C1 segment of cervical spinal cord (tissue), 14 donors: Measurements from ENCODE around the gene CPNE9.

ENCODE experiments used
- DNase-seq, 14 donors: peaks; one replicate each; lab custom pipeline; 2025; lab: John Stamatoyannopoulos, UW

Gene CPNE9, protein sequence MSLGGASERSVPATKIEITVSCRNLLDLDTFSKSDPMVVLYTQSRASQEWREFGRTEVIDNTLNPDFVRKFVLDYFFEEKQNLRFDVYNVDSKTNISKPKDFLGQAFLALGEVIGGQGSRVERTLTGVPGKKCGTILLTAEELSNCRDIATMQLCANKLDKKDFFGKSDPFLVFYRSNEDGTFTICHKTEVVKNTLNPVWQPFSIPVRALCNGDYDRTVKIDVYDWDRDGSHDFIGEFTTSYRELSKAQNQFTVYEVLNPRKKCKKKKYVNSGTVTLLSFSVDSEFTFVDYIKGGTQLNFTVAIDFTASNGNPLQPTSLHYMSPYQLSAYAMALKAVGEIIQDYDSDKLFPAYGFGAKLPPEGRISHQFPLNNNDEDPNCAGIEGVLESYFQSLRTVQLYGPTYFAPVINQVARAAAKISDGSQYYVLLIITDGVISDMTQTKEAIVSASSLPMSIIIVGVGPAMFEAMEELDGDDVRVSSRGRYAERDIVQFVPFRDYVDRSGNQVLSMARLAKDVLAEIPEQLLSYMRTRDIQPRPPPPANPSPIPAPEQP

DNA sequence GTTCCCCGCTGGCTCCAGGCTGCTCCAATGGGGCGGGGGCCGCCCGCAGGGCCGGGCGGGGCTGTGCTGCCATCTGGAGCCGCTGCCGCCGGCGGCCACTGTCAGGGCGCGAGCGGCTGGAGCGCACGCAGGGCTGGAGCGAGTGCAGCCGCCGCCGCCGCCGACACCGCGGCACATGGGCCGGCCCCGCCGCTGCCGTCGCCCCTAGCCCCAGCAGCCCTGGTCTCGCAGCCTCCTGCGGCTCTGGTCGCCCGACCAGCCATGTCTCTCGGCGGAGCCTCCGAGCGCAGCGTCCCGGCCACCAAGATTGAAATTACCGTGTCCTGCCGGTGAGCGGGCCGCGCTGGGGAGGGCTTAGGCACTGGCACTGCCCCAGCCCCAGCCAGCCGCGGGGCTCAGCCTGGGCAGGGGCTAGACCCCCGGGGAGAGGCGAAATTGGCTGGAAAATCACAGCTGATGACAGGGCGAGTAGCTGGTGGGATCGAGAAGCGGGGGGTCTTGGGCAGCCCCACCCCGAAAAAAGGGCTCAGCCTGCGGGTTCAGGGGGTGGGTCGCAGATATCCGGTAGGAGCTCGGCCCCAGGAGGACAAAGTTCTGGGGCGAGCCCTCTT lies at the start of gene CPNE9:
Gene CPNE9 (plus strand): TSS at position 98 of the 611 bp plus-strand sequence. CDS start 164 bp downstream, at position 262.
- DNase-seq, result peak in 1 of 14 donors; percentile 29

- DNase-seq, result peak in 1 of 14 donors; percentile 61
Measured at GRCh38 chr3:9659849-9660248, 43.8 kb upstream of the CPNE9 start.

DNA sequence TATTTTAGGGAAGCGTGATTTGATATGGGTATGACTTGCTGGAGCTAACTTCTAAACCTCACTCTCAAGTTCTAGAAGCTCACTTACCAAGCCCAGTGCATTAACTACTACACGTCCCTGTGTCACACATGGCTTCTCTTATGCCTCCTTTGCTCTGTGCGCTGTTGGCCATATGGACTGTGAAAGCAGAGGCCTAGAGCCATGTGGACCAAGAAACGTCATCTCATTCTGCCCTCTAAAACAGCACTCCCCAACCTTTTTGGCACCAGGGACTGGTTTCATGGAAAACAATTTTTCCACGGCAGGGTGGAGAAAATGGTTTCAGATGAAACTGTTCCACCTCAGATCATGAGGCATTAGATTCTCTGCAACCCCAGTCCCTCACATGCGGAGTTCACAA lies 42.7 kb upstream of the CPNE9 start:
- peak in 1 of 14 donors; percentile 45 for DNase-seq

DNA sequence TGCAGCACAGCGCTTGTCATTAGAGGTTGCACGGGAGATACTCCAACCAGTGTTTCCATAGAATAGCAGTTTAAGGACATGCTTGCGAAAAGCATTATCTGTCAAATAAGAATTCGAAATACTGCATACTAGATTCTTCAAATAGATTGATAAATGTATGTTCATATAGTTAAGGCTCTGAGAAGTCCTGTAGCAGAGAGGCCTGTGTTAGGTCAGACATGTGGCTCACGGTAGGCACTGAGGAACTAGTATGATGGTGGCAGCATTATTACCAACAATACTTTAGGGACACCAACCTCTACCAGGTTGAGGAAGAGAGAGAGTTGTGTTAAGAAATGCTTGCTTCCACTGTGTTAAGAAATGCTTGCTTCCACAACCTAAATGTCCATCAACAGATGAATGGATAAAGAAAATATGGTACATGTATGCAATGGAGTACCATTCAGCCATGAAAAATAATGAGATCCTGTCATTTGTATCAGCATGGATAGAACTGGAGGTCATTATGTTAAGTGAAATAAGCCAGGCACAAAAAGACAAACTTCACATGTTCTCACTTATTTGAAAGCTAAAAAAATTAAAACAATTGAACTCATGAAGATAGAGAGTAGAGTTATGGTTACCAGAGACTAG lies 39.4 kb upstream of the CPNE9 start:
- no peak for DNase-seq

GRCh38 chr3:9666704-9667445 lies 36.8 kb upstream of the CPNE9 start:
- DNase-seq, result no peak

DNA sequence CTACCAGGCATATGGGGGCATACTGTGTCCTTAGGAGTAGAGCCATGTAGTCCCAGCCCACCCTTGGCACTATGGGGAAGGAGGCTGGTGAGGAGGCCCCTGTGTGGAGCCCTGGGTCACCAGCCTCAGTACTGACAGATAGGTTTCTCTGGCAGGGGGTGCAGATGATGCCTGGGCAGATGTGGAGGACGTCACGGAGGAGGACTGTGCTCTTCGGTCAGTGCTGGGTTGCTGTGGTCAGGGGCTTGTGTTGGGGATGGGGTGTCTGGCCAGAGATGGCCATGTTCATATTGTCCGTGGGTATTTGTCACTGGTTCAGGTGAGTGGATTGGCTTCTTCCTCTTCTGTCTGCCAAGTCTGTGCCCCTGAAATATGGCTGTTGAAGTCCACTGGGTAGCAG lies 34.4 kb upstream of the CPNE9 start:
- no peak for DNase-seq

GRCh38 chr3:9669720-9670432 lies 33.8 kb upstream of the CPNE9 start:
- DNase-seq, result no peak

DNA sequence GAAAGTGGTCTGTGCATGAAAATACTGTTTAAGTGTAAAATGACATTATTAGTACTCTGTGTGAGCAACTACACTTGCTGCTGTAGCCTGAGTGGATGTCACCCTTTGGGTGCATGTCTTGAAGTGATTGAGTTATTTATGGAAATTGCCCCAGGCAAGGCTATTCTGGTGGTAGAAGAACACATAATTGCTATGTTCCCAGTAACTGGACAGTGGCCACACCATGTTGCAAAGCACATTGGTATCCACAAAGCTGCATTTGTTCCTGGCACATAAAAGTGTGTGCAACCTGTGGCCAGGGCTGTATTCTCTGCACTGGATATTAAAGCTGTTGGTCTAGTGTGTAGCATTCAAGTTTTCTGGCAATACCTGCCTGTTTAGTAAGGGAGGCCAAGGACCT lies 30.6 kb upstream of the CPNE9 start:
- no peak for DNase-seq

DNA sequence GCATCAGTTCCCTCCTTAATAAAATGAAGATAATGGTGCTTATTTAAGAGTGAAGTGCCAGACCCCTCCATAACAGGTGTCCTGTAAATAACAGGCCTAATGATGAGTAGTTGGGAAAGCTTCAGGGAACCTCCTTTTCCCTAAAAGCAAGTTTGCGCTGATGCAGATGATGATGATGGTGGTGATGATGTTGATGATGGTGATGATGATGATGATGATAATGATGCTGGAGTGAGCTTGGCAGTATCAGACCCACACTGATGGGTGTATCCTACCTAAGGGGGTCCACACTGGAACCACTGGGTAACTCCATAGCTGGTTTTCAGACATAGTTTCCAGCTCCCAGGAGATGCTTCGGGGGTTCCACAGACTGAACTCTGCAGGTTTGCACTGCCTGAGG lies 29.9 kb upstream of the CPNE9 start:
- DNase-seq, result no peak

GRCh38 chr3:9675736-9676290 lies 27.8 kb upstream of the CPNE9 start:
- DNase-seq, result no peak

- peak in 1 of 14 donors; percentile 23 for DNase-seq
Measured at GRCh38 chr3:9676785-9677184, 26.8 kb upstream of the CPNE9 start.

DNA sequence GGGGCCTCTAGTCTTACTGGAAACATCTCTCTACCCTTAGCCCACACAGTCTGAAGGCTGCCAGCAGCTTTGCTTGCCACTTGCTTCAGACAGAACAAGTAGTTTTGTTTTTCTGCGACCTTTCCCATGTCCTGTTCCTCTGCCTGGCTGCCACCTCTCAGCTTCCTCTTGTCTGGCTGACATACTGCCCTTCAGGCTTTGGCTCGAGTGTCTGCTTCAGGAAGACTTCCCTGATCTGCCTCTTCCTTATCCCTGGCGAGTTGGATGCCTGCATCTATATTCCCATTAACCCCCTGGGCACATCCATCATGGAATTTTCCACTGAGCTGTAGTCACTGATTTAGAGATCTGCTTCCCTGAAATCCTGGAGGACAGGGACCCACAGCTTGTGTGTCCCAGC lies 25.1 kb upstream of the CPNE9 start:
- DNase-seq, result peak in 2 of 14 donors; percentile 7 to 66

GRCh38 chr3:9679476-9680080 lies 24.1 kb upstream of the CPNE9 start:
- peak in 1 of 14 donors; percentile 41 for DNase-seq

DNA sequence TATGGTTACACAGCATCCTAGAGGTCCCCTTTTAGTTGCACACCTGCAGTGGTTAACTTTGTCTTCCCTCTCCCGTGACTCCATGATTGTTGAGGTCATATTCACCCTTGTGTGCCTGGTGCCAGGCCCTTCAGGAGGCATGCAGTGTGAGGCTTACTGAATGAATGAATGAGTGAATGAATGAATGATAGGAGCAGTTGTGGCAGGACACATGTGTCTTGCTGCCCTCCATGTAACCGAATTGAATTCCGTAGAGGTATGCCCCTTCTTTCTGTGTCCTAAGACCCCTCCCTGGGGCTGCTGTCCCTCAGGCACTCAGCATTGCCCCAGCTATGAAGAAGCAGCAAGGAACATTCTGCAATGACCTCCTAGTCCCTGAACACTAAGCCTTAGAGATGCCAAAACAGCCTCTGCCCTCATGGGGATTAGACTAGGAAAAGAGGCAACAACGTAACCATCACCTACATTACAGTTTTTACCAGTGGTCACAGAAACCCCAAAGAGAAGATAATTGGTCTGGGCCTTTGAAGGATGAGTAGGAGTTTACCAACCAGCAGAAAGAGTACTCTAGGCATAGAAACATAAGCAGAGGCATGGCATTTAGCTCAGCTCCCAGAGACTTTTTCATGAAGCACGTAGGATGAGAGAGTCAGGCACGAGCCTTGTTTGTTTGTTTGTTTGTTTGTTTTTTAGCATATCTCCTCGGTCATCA lies 22.5 kb upstream of the CPNE9 start:
- DNase-seq, result no peak

DNA sequence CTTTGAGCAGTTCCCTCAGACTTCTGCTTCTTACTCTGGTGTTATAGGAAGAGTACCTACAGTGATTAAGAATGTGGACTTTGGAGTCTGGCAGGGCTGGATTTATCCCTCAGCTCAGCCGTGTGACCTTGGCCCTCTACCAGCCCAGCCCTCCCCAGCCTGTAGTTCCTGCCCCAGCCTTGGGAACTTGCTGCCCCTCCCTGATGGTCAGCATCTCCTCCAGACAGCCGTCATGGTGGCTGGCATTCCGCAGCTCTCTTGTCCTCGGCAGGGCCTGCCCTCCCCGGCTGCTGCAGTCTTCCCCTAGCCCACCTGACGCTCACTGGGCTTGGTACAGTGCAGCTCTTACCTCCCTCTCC lies 21.9 kb upstream of the CPNE9 start:
- no peak for DNase-seq

- DNase-seq, result peak in 1 of 14 donors; percentile 33
Measured at GRCh38 chr3:9682096-9682495, 21.5 kb upstream of the CPNE9 start.

DNA sequence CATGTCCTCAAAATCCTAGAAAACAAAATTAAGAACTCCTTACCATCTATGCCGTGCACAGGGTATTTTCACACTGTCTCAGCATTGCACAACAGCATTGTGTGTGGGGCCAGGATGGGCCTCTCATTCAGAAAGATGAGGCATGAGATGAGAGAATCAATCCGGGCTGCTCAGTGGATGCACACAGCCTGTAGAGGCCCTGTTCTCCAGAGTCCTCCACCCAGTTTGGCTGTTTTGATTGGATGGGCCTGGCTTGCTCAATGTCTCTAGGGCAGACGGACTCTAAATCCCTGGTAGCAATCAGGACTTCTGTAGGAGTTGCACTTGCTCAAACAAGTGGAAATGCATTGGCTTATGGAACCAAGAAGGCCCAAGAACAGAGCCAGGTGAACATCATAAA lies 20.2 kb upstream of the CPNE9 start:
- DNase-seq, result no peak

DNA sequence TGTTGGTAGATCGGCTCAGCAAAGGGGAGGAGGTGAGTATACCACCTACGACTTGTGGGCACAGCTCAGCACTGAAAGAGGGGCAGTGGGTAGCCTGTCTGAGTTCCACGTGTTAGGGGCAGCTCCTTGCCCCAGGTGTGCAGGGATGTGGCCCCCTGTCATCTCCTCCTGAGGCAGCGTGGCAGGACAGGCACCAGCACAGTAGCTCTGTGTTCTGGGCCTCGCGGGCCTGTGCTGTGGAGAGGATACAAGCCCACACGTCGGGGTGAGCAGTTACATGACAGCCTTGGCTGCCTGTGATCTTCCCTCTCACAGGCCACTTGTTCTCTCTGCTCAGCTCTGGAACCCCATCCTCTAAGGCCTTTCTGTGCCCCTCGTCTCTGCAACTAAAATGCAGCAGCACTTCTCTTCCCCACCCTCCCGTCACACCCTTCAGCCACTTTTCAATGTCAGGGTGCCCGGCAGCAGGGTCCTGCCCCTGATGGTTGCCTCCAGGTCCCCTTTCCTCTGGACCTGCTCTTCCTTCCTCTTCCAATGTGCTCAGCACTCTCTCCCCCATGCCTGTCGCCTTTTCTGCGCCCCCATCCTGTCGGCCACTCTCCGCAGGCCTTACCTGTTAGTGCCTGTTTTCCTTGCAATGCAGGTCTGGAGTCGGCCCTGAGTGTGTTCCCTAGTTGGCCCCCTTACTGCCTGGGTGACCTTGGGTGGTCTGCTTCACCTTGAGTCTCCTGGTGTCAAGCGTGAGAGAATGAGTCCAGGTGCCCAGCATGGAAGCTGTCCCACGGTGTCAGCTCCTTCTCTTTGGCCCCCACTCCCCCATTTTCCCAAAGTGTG lies 18.2 kb upstream of the CPNE9 start:
- no peak for DNase-seq

DNA sequence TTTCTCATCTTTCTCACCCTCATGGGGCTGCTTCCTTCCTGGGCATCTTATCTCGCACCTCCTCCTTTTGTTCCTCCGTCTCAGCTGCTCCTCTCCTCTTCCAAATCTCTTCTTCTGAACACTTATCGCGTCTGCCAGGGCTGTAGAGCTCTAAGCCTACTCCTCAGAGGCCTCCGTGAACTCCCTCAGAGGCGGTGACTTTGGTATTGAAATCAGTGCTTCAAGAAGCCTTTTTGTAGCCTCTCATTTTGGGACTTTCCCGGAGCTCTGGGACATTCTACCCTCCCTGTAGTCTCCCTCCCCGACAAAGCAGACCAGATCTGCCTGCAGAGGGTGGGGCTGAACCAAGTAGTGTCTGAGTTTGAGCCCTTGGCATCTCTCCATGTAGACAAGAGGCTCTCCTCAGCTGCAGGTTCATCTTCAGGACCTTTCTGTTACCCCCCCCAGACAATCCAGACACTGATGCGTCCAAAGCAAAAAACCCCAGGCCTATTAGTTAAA lies 17.5 kb upstream of the CPNE9 start:
- DNase-seq, result no peak
